NK-92 (cell line): ENCODE measurements around the gene ABCA1.

Experiments
- DNase-seq: peaks from one replicate; lab custom pipeline; 2025; ENCODE audit not compliant: unreplicated experiment; lab: John Stamatoyannopoulos, UW

Gene ABCA1

DNA sequence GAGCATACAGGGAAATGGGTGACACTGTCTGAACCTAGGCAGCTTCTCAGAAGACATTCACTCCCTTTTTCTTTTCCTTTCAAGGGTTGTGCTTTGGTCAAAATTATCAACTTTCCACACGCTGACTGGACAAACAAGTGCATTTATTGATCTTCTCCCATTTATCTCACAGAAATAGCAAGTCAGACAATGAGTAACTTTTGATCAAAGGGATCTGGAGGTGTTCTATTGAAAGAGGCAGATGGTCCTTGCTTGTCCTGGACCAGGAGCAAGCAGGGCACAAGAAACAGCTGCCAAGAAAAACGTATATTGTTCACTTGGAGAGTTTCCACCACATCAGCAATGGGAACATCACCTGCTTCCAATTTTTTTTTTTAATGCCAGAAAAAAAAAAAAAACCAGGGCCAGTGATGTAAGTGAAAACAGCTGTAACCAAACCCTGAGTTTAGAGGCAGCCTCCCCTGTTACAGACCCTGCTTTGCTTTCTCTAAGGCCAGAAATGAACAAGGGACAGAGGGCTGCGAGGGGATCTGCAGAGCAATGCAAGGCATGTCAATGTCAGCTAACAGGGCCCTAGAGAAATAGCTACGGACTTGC, 84.2 kb downstream of the ABCA1 start:
- DNase-seq: no peak

DNA sequence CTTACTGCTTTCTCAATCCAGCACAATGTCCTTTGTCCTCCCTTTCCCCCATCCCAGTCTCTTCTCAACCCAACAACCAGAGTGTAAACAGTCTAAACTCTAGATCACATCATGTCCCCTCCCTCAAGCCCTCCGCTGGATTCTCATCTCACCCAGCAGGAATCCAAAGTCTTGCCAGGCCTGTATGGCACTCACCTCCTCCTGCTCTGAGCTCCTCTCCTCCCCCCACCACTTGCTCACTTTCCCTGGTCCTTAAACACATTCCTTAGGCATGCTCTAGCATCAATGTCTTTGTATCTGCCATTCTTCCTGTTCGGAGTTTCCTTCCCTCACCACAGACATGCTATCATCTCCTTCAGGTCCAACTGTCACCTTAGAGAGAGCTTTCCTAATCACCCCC, 85.3 kb downstream of the ABCA1 start:
- no peak for DNase-seq

DNA sequence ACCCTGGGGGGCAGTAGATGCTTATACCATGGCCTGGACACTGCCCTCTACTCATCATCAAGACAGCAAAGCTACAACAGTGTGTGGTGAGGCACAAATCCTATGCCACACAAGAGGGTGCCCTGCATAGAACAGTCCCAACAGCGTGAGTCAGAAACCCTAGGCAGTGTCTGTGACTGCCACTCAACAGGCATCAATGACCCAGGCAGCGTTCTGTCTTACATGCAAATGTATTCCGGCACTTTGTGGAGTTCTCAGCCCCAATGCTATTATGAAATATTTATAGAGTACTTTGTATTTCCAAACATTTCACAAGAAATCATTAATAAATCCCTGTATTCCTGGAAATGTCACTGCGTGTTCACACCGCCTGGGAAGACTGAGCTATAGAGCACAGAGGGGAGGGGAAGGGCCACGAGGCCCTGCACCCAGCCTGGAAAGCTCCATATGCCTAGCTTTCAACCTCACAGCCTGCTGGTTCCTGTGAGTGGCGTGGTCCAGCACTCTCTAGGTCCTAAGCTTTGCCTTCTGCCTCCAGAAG, 86.3 kb downstream of the ABCA1 start:
- no peak for DNase-seq

DNA sequence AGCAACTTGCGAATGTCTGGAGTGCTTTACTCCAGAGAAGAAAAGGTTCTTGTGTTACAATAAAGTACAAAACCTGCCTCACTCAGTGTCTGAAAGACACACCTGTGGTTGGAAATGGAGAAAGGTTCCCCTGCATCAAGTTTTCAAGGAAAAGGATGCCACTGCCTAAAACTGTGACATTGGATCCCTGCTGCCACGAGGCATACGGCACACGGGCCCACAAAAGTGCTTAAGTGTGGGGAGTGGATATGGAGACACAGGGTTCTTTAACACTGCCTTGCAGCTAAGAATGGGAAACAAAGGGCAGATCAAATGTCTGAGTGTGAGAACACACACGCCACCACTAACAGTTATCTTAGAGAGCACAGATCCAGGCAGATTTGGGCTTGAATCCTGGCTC, 89.0 kb downstream of the ABCA1 start:
- no peak for DNase-seq

DNA sequence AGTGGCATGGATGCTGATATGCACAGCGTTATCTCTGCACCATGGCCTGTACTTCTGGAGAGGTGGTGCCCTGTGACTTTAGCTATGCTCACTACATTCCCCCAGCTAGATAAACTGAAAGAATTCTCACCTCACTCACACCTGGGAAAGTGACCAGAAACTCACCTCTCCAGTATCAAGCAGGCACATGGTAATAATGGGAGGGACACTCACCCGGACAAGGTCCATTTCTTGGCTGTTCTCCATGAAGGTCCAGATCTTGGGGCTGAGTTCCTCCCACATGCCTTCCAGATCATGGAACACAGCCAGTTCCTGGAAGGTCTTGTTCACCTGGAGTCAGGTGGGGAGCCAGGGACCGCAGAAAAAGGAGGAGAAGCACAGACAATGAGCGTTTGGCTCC, 91.2 kb downstream of the ABCA1 start:
- no peak for DNase-seq

DNA sequence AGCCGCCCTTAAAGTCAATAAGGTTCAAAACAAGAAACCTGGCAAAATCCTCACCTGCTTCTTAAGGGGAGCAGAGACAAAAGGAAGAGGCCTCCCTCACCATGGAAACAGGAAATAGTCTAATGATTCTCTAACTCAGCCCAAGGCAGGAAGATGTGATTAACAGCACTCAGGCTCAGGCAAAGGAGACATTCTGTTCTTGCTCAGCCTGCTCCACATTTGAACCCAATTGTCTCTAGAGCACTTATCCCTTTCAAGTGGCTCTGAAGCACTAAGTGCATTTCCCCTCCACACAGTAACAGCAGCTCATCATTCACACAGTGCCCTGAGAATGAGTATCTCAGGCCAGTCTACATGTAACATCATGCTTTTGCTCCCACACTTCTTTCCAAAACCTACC, 91.7 kb downstream of the ABCA1 start:
- no peak for DNase-seq

DNA sequence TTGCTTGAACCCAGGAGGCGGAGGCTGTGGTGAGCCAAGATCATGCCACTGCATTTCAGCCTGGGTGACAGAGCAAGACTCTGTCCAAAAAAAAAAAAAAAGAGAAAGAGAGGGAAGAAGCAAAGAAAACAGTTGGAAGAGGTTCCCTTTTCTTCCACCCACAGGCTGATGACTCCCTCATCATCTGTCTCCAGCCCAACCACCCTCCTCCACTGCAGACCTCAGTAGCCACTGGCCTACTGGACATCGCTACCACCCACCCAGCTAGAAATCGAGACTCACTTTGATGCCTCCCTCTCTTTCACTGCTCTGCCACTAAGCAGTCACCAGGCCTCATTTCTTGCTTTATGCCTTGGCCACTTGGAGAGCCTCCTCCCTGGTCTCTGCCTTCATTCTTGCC, 92.8 kb downstream of the ABCA1 start:
- no peak for DNase-seq

DNA sequence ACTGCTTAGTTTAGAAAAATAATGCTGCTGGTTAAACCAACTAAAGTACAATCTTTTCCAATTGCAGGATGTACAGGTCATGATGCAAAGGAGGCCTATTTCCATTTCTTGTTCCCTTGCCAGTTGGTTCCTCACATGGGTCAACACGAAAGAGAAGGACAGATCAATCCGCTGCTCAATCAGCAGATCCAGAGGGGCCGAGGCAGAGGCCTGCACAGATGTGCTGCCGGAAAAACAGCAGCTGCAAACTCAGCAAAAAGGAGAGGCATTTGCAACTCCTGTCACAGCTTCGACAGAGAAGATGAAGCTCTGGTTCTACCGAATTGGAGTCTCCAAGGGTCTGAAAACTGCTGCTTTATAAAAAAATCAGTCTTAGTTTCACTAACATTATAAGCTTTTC, 94.3 kb downstream of the ABCA1 start:
- DNase-seq: no peak

DNA sequence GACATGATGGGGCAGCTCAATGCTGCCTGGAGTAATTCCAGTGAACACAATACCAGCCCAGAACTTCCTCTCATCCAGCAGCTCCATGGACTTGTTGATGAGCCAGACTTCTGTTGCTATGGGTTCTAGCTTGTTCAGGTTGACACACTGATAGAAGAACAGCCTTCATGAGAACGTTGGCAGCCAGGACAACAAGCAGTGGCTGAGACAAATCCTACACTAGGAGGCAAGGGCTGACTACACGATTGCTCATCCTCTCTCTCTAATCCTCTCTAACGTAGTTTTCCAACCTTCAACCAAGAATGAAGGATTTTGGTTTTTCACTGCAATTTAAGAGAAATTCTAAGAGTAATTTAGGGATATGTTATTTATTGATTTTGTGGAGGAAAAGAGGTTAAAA, 96.3 kb downstream of the ABCA1 start:
- DNase-seq: no peak

DNA sequence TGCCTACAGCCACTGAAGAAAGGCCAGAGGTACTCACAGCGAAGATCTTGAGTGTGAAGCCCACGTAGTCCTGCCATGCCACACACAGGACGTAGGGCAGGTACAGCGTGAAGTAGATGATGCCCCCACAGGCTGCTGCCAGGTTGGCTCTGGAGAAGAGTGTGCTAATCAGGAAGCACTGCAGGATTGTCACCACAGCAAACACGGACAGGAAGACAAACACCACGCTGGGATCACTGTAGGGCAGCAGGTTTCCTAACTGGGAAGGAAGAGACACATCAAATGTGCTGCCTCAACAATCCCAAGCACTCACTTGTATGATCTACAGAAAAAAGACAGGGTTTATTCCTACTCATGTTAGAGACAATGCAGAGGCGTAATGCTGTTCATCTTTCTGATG, 101.0 kb downstream of the ABCA1 start:
- no peak for DNase-seq

DNA sequence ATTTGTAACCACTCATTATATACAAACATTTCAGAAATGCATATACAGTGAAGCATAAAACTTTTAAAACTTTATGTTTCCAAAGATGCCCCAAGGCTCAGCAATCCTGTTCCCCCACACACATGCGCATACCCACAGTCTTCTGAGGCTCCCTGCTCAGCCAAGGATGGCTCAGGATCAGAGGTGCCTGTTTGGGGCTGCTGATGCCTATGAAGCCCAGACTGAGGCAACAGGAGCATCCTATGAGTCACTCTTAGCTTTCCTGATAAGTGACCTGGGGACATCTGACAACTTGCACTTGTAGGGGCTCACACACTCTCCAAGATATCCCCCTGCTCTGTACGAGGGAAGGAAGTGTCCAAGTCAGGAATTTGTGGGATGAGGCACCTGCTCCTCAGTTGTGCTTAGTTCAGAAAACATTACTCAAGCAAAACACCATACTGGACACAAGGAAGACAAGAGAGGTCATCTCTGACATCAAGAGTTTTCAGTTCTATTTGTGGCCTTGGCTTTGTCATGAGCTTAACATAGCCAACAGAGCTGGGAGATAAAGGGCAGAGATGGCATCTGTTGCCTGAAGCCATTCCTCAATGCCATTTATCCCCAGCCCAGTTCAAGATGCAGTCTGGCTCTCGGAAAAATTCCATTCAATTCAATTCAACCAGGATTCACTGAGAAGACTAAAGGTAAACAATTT, 101.7 kb downstream of the ABCA1 start:
- DNase-seq: no peak

DNA sequence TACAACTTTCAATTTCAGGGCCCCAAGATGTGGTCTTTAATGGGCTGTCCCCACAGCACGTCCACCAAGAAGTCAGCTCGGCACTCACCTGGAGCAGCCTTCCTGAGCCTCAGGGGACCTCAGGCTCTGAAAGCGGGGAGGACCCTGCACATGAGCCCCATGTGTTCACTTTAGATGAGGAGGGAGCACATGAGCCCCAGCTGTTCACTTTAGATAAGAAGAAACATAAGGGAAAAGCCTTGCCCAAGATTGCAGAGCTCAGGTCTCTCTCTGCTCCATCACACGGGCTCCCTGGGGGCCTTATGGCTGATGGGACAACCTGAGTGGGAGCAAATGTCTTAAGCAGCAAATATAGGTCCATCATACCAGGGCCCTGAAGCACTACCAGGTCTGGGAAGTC, 107.6 kb downstream of the ABCA1 start:
- DNase-seq: no peak

DNA sequence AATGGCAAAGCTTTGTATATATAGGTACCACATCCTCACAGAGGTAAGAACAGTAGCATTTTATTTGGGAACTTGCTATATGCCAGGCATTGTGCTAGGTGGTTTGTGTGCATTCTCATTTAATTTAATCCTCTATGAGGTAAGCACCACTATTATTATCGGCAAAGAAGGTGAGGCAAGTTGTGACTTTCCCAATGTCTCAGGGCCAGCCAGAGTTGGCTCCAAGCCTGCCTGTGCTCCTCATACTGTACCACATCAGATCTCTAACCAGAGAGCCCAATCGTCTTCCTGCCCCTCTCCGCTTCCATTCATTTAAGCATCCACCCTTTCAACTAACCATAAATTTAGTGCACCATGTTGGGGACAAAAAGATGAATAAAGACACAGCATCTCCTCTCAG, 108.9 kb downstream of the ABCA1 start:
- no peak for DNase-seq

DNA sequence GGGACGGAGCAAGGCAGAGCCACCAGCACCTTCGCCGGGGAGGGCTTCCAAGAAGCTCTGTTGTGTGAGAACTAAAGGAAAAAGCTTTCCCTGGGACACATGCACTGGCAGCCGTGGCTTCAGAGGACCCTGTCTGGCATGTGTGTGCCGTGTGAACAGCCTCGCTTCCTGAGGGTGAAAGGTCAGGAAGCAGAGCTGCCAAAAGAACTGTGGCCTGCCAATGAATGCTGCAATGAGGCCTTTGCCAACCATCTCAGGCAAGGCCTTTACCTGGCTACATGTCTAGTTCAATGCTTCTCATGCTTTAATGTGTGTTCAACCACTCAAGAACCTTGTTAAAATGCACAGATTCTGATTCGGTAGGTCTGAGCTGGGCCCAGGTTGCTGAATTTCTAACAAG, 110.5 kb downstream of the ABCA1 start:
- no peak for DNase-seq

DNA sequence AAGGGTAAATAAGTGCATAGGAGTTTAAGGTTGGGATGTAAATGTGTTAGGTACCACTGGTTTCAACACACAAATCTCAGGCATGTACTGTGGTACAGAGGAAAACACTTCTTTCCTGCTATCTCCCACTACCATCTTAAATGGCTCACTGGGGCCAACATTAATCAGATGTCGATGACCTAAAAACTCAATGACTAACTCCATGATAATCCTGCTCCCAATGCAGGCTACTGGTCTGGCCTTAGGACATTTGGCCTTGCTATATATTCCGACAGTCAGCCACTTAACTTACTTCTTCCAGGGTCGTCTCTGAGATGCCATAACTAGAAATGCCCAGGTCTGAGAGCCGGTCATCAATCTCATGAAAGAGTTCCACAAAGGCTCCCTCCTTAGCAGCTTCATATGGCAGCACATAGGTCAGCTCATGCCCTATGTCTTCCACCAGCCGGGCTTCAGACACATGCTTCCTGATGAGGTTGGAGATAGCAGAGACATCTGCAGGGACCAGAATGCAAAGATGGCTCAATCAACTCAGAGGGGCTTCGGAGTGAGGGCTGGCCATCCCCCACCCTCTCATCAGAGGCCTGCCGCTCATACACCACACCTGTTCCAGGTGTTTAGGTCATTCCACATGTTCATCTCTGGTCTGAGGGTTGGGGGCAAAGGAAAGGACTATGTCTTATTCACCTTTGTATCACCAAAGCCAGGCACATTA, 111.9 kb downstream of the ABCA1 start:
- no peak for DNase-seq

DNA sequence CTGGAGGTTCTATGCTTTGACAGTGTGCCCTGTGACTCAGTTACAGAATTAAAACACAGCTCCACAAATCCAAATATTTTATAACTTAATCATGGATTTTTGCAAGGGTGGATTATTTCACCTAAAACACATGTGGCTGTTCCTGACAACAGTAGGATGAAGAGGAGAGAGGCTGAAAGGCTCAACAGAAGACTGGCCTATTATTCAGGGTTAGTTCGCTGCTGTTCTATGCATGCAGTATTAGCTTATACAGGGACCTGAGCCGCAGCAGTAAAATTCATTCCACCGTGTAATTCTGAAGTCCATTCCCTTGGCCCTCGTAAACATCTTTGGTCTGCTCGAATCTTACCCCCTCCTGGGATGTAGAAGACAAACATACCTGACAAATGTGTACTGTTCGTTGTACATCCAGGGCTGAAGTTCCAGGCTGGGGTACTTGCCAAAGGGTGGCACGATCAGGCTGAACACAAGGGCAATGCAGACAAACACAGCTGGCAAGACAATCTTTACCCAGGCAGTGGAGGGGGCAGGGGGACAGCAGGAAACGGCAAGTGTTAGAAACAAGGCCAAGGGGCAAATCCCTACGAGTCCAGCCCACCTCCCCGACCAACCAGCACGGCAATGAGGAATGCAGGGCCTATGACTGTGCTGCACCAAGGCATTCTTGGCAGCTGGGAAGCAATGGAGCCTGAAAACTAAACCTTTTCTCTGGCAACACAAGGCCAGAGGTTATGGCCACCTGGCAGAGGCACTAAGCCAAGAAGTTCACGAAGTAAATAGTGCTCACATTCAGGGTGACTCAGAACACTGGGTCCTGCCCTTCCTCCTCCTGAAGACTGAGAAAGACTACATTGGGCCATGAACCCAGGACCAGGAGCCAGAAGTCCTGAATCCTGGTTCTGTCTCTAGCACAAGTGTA, 117.3 kb downstream of the ABCA1 start:
- no peak for DNase-seq

DNA sequence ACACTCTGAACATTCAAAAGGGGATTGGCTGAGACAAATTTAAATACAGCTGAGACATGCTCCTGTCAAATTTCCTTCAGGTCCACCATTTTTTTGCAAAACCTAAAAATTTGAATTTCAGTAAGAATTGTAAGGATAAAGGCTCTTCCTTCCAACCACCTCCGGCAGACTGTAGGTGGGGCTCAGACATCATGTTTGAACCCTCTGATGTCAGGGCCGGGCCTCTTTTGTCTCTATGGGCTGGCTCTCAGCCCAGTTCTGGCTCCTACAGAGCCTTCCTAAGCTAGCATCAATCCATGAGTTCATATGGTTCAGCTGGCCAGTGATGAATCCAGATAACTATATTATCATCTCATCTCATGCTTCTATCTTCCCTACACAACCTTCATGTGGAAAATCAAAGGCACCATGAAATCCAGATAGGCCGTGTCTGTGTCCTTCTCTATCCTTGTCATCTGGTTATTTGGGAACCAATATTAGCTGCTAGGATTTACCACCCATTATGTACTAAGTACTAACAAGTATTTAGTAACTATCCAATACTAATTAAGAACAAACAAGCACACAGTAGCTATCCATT, 119.8 kb downstream of the ABCA1 start:
- DNase-seq: no peak

DNA sequence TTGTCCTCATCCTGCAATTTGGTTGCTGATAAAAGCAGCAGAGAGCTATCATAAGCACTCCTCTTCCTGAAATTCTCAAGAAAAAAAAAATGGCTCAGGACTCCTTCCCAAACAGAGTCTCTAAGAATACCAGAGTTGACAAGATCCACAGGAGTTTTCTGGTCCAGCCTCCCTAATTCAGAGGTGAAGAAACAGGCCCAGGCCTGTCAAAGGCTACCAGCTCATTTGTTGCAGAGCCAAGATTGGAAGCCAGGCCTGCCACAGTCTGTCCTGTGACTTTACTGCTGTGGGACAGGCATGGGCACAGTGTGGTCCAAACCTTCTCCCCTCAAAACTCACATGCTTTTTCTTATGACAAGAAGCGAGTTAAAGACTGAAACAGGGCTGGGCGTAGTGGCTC, 122.5 kb downstream of the ABCA1 start:
- no peak for DNase-seq

DNA sequence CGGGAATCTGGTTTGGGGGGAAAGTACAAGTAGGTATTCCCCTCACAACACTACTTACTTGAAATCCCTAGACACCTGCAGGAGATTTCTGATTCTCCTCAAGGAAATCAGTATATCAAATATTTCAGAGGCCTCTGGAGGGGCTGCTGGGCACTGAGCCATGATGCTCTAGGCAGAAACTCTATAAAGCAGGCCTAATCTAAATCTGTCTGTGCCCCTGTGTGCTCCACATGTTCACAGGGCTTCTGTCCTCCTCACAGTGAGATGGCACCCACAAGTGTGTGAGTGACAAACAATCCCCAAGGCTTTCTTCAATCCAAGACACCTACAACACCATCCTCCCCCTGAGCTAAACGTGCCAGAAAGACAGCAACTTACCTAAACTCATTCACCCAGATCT, 125.0 kb downstream of the ABCA1 start:
- no peak for DNase-seq

DNA sequence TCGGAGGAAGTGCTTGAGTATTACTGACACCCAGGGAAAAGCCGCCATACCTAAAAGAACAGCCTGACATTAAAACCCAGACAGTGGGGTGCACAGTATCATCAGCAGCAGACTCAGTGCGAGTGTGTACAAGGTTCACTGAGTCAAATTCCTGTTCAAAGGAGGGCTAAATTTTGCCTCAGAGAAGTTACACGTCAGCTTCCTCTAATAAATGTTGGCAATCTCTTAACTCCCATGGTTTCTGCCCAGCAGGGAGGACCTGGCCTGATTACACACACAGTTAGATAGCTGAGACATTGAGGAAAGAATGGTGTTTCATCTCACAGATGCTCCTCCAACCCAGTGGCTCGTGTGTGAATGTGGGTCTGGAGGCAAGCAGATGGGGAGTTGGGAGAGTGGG, 125.8 kb downstream of the ABCA1 start:
- DNase-seq: no peak
